Stimulated activated CD8-positive, alpha-beta memory T cell treated with anti-CD3 and anti-CD28 coated beads, Interleukin-12 subunit alpha, Interleukin-12 subunit beta, amount 100 ng/mL, for 1 hour (primary cell): ENCODE results near the gene NPTXR.
"Not testable (repeated sequence)": the region's sequence is repeated elsewhere in the genome, so short reads cannot be mapped to it uniquely, and the experiment has no call there.

Experiments used
- DNase-seq: peaks from one replicate; pipeline ENCODE4 v3.0.0-alpha.2; 2020; ENCODE audit warnings: low read depth

NPTXR gene

DNA sequence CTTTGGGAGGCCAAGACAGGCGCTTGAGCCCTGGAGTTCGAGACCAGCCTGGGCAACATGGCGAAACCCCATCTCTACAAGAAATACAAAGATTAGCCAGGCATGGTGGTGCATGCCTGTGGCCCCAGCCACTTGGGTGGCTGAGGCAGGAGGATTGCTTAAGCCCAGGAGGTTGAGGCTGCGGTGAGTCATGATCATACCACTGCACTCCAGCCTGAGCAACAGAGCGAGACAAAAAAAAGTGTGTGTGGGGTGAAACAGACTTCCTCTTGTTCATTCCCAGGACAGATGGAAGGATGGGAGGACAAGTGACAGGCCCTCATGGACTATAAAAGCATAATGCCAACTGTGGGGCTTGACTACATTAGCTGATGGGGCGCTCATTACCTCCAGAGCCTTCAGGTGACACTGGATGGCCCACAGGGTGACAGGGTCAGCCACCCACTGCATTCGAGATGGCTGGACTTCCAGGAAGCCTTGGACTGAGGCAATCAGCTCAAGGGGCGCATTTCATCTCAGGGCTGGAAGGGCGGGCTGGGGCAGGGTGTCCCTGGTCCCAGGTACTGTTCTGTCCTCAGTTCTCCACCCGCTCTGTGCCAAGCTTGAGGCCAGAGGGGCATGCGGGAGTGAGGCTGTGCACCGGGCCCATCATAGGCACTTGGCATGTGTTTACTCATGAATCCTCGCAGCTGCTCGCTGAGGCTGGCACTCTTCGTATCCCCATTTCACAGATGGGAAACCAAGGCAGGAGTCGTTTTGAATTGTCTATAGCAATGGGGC is 12.5 kb downstream of the NPTXR start:
- no peak for DNase-seq

GRCh38 chr22:38830845-38831108 is 13.1 kb downstream of the NPTXR start:
- no peak for DNase-seq

- DNase-seq, result no peak
These were observed 13.6 kb downstream of the NPTXR start for GRCh38 chr22:38830026-38830844.

DNA sequence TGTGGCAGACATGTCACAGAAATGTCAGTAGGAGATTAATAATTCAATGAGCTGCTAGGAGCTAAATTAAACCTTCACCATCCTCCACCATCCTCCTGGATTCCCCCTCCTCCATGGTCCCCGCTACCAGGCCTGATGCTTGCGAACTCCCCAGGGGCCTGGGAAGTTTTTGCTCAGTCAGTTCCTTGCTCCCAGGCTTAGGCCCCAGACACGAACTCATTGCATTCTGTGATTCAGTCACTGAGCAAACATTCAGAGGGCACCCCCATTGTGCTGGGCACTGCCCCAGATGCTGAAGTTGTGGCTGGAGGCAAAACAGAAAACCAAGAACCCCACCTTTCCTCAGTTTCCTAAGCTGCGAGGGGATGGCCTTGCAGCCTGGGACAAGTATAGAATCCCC is 14.3 kb downstream of the NPTXR start:
- no peak for DNase-seq

- no peak for DNase-seq
These were observed 15.1 kb downstream of the NPTXR start for GRCh38 chr22:38828616-38829205.

DNA sequence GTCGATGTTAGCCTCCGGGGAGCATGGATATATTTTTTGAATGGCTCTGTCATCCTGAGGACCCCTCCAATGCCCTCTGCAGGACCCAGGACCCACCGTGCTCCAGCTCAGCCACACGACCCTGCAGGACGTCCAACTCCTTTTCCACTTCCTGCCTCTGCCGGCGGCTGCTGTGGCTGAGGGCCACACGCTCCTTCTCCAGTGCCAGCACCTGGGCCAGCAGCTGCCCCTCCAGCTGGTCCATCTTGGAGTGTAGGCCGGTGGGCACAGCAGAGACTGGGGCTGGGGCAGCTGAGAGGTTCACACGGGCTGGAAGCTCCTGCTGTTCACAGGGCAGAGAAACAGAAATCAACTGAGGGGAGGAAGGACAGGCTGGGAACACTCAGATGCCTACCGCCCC is 15.6 kb downstream of the NPTXR start:
- DNase-seq, result no peak

DNA sequence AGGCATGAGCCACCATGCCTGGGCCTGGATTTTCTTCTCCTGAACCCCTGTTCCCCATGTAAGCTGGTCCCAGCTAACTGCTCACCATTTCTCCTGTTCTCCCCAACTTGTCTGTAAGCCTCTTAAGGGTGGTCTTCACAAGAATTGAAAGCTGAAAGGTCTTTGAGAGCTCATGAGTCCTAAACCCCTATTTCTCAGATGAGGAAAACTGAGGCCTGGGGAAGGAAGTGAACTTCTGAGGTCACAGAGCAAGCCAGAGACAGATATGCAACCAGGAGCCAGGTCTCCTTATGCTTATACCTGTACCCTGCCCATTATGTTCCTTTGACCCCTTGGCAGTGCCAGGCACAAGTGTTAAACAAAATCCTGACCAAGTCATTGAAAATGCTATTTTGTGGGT is 16.3 kb downstream of the NPTXR start:
- DNase-seq, result no peak

GRCh38 chr22:38826801-38827200 is 17.0 kb downstream of the NPTXR start:
- no peak for DNase-seq

GRCh38 chr22:38826386-38826785 is 17.4 kb downstream of the NPTXR start:
- no peak for DNase-seq

DNA sequence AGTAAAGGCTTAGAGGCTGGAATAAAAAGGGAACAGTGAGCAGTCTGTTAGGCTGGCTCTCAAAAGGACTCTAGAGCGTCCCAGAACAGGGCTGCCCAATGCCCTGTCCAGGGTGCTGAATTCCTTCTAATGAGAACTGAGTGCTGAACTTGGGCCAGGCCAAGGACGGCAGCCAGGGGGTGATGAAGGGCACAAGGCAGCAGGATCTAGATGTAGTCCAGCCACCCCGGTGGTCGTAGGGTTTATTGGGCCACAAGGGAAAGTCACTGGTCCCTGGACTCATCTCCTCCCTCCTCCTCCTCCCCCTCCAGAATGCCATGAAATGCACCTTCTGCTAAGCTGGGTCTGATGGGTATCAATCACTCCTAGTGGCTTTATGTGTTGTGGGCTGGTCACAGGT is 19.2 kb downstream of the NPTXR start:
- no peak for DNase-seq

GRCh38 chr22:38823637-38824036 is 20.2 kb downstream of the NPTXR start:
- DNase-seq, result no peak

DNA sequence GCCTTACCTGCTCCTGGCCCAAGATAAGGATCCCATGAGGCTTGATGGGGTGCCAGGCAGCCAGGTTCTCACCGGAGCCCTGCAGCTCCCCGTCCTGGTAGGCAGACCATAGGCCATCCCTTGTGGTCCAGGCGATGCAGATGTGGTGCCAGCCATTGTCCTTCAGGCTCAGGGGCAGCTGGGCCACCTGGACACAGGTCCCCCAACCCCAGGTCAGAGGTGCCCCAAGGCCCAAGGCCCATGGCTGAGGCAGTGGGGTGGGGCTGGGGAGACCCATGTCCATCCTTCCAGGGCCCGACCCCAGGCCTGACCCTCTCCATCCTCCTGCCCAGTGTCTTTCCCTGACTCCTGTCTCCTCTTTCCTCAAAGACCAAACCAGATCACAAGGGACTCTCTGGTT is 20.8 kb downstream of the NPTXR start:
- no peak for DNase-seq

DNA sequence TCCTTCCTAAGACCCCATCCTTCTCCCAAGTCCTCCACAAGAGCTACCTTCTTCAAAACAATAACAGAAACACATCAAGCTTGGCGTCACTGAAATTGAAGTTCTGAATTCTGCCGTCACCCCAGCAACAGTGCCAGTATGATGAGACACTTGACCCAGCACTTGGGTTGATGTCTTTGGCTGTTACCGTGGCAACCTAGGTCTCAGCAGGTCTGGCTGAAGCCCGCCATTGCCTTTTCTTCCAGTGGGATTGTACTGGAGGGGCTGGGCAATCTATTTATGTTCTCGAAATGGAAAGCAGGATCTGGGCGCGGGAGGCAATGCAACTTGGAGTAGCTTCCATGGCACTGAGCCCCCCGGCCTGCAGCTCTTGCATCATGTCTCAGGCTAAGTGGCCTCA is 23.8 kb downstream of the NPTXR start:
- no peak for DNase-seq

- DNase-seq, result no peak
These were observed 24.4 kb downstream of the NPTXR start for GRCh38 chr22:38819387-38819940.

GRCh38 chr22:38817196-38817595 is 26.6 kb downstream of the NPTXR start:
- no peak for DNase-seq

DNA sequence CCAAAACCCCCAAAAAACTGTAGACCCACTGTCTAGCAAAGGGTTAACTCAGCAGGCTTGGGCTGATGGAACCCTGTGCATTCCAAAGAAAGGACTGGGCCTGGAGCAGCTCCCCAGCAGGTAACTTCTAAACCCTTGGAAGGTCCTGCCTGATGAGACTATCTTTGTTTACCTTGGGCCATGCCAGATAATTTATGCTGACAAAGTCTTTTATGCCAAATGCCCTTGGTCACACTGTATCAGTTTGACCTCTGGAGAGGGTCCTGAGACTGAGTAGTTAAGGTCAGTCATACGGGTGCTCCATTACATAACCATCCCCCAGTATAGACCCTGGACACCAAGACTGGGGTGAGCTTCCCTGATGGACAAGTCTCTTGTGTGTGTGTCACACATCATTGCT is 28.0 kb downstream of the NPTXR start:
- DNase-seq, result no peak

GRCh38 chr22:38811241-38811640 is 32.6 kb downstream of the NPTXR start:
- no peak for DNase-seq

- not testable (repeated sequence) for DNase-seq
These were observed 38.7 kb downstream of the NPTXR start for GRCh38 chr22:38805041-38805593.

DNA sequence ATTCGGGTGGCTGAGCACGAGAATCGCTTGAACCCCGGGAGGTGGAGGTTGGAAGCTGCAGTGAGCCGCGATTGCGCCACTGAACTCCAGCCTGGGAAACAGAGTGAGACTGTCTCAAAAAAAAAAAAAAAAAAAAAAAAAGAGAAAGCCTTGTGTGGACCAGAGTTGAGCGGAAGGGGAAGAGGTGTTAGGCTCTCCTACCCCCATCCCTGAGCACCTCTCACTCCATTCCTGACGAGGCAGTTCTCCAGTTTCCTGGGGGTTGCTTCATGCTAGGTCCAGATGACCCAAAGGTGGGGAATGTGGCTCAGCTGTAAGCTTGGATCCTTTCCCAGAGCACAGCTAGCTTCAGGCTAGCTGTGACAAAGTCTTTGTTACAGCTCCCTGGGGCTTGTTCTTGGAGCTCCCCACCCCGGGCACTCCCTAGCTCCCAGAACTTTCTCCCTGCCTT is 41.1 kb downstream of the NPTXR start:
- no peak for DNase-seq

DNA sequence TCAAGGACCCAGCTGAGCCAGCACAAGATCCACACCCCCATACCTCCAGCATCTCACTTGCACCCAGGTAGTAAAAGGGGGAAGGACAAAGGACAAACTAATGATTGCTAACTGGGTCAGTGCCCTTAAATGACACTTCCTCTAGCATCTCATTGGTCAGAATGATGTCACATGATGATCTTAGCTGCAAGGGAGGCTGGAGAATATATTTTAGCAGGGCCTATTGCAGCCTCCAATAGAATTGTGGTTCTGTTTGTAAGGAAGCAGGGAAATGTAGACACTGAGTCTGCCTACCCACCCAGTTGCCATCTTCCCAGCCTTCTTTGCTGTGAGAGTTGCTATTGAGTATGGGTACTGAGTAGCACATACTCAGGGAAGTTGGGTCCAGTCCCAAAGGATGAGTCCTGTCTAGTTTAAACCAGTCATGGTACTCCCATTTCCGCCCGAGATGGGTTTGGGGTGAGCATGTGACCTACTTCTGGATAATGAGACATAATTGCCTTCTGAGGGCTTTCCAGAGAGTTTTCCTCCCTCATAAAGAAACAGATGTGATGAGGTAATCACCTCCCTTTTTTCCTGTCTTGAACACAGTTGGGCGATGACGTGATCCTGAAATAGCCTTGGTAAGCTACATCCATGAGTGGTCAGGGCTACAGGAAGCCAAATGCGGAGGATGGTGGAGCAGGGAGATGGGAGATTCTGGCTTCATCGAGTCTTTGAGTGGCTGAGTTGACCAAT is 44.4 kb downstream of the NPTXR start:
- DNase-seq, result no peak

GRCh38 chr22:38798496-38798895 is 45.3 kb downstream of the NPTXR start:
- DNase-seq, result no peak
